NT2/D1 (cell line): ENCODE measurements around the gene TPP2.

Source experiments
- SUZ12 ChIP-seq: IDR thresholded peaks from 2 replicates; pipeline ENCODE4 v1.6.1; 2011; ENCODE audit not compliant: insufficient read length, insufficient read depth; ENCODE audit errors: extremely low read depth
- ZNF274 ChIP-seq: IDR thresholded peaks from 2 replicates; pipeline ENCODE4 v1.6.1; 2011; ENCODE audit warnings: mild to moderate bottlenecking, low read depth, low read length

DNA sequence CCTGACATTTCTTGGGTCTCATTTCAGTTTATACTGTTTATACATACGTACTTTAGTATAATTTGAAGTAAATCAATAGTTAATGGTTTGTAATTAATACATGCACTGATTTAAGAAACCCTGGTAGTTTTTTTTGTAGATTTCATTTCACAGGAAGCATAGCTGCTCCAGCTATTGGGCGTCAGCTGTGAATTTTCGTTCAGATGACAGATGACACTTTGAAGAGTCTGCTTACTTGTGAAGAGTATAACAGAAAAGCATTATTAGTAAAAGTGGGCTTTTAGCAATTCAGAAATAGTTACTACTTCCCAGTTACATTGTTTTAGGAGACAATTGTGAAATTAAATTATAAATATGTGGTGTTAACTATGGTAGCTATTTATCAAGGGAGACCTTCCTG is 53.7 kb downstream of the TPP2 start:
- TF ChIP-seq SUZ12 (no peak), ZNF274 (no peak)
